Measurements from ENCODE around the gene ENKD1.
A peak's percentile ranks its signal among the peaks of the same experiment; 100 is the strongest.

ENKD1 gene

DNA sequence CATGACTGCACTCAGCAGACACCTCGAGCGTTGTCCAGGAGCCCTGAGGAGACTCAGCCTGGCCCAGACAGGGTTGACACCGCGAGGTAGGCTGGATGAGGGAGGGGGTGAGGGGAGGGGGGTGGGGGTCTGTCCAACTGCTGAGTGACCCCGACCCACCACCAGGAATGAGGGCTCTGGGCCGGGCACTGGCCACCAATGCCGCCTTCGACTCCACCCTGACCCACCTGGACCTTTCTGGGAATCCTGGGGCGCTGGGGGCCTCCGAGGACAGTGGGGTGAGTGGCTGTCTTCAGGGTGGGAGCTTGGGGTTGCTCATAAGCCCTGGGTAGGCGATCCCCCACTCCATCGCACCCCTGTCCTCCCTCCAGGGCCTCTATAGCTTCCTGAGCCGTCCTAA is 18.9 kb downstream of the ENKD1 start:
- H2AFZ ChIP-seq (ENCODE audit: low read length) = no peak overlapping the region
- WGBS, 2 donors (ENCODE audit: extremely low coverage in 2 of 2, insufficient read length in 2 of 2, insufficient replicate concordance in 1 of 2) = no CpG with 5 or more reads among the region's 13 CpGs
- H3K9ac ChIP-seq (ENCODE audit: low read depth, low read length, poor library complexity) = no peak overlapping the region
- DNase-seq (ENCODE audit: low spot score) = no peak
- H3K36me3 ChIP-seq (replicated peaks in 1 of 2; ENCODE audit: control insufficient read depth in 2 of 2, insufficient read depth in 2 of 2, low read length in 2 of 2) = no peaks in the 10 kb centered on the region
- H4K91ac ChIP-seq (ENCODE audit: low read depth, low read length, poor library complexity) = no peak overlapping the region
- no peaks in the 10 kb centered on the region for H3K9me3 ChIP-seq (replicated peaks in 1 of 2; ENCODE audit: control insufficient read depth in 2 of 2, insufficient read depth in 1 of 2, low read depth in 1 of 2, low read length in 2 of 2)
- peak overlapping the region; percentile 66 for H2BK5ac ChIP-seq (ENCODE audit: low read length)
- H3K4me3 ChIP-seq (ENCODE audit: low read length in 2 of 2) = no peak overlapping the region
- H3K18ac ChIP-seq (ENCODE audit: low read length) = peak overlapping the region; percentile 80
- H3K27ac ChIP-seq (replicated peaks; ENCODE audit: low read length) = no peak overlapping the region
- no peak overlapping the region for H2BK15ac ChIP-seq (ENCODE audit: low read length)
- H2BK120ac ChIP-seq (ENCODE audit: low read depth, low read length) = no peak overlapping the region
- peaks cover 2% of the 10 kb centered on the region for H3K79me1 ChIP-seq (ENCODE audit: low read depth, low read length)
- no peak overlapping the region for H2BK12ac ChIP-seq (ENCODE audit: low read length)
- peak overlapping the region; percentile 89 for H3K23ac ChIP-seq (ENCODE audit: low read depth, low read length, poor library complexity)
- no peak overlapping the region for H4K8ac ChIP-seq (ENCODE audit: low read depth, low read length)
- H3K4me1 ChIP-seq (ENCODE audit: control insufficient read depth in 2 of 2, insufficient read depth in 1 of 2, low read depth in 1 of 2, low read length in 2 of 2) = peaks cover 0 to 17% of the 10 kb centered on the region in 2 donors
- H3K27me3 ChIP-seq (ENCODE audit: control insufficient read depth in 3 of 3, insufficient read depth in 3 of 3, low read depth in 1 of 3, low read length in 3 of 3) = peaks cover 0 to 74% (median 61%) of the 10 kb centered on the region in 3 experiments
- no peak overlapping the region for H3K14ac ChIP-seq (ENCODE audit: low read length)
- H2AK5ac ChIP-seq (ENCODE audit: low read depth, low read length) = peak overlapping the region; percentile 30
- H3K4me2 ChIP-seq (ENCODE audit: insufficient read depth, low read length, poor library complexity, severe bottlenecking) = no peak overlapping the region
- no peak overlapping the region for H3K4ac ChIP-seq (ENCODE audit: low read length)

- Histone ChIP-seq H3K4ac (ENCODE audit: low read length) (no peak overlapping the region), H4K8ac (ENCODE audit: low read depth, low read length) (no peak overlapping the region), H3K9me3 (replicated peaks in 1 of 2; ENCODE audit: control insufficient read depth in 2 of 2, insufficient read depth in 1 of 2, low read depth in 1 of 2, low read length in 2 of 2) (no peaks in the 10 kb centered on the region), H2AFZ (ENCODE audit: low read length) (no peak overlapping the region), H3K23ac (ENCODE audit: low read depth, low read length, poor library complexity) (peak overlapping the region; percentile 89), H2BK12ac (ENCODE audit: low read length) (no peak overlapping the region), H2BK15ac (ENCODE audit: low read length) (peak overlapping the region; percentile 38), H4K91ac (ENCODE audit: low read depth, low read length, poor library complexity) (no peak overlapping the region), H2AK5ac (ENCODE audit: low read depth, low read length) (peak overlapping the region; percentile 25), H3K4me1 (ENCODE audit: control insufficient read depth in 2 of 2, insufficient read depth in 1 of 2, low read depth in 1 of 2, low read length in 2 of 2) (peaks cover 0 to 17% of the 10 kb centered on the region in 2 donors), H2BK120ac (ENCODE audit: low read depth, low read length) (no peak overlapping the region), H2BK5ac (ENCODE audit: low read length) (peak overlapping the region; percentile 5), H3K4me3 (ENCODE audit: low read length in 2 of 2) (no peak overlapping the region), H3K27ac (replicated peaks; ENCODE audit: low read length) (no peak overlapping the region), H3K18ac (ENCODE audit: low read length) (no peak overlapping the region), H3K79me1 (ENCODE audit: low read depth, low read length) (peaks cover 2% of the 10 kb centered on the region), H3K4me2 (ENCODE audit: insufficient read depth, low read length, poor library complexity, severe bottlenecking) (no peak overlapping the region), H3K36me3 (replicated peaks in 1 of 2; ENCODE audit: control insufficient read depth in 2 of 2, insufficient read depth in 2 of 2, low read length in 2 of 2) (no peaks in the 10 kb centered on the region), H3K9ac (ENCODE audit: low read depth, low read length, poor library complexity) (no peak overlapping the region), H3K14ac (ENCODE audit: low read length) (no peak overlapping the region), H3K27me3 (ENCODE audit: control insufficient read depth in 3 of 3, insufficient read depth in 3 of 3, low read depth in 1 of 3, low read length in 3 of 3) (peaks cover 0 to 70% (median 59%) of the 10 kb centered on the region in 3 experiments)
- no CpG with 5 or more reads among the region's 15 CpGs for WGBS, 2 donors (ENCODE audit: extremely low coverage in 2 of 2, insufficient read length in 2 of 2, insufficient replicate concordance in 1 of 2)
- no peak for DNase-seq (ENCODE audit: low spot score)
Measured at GRCh38 chr16:67647111-67647651, 19.4 kb downstream of the ENKD1 start.

- Histone ChIP-seq H3K27ac (replicated peaks; ENCODE audit: low read length) (no peak overlapping the region), H3K18ac (ENCODE audit: low read length) (peak overlapping the region; percentile 87), H3K23ac (ENCODE audit: low read depth, low read length, poor library complexity) (peak overlapping the region; percentile 73), H3K9me3 (replicated peaks in 1 of 2; ENCODE audit: control insufficient read depth in 2 of 2, insufficient read depth in 1 of 2, low read depth in 1 of 2, low read length in 2 of 2) (no peaks in the 10 kb centered on the region), H4K8ac (ENCODE audit: low read depth, low read length) (no peak overlapping the region), H3K4me1 (ENCODE audit: control insufficient read depth in 2 of 2, insufficient read depth in 1 of 2, low read depth in 1 of 2, low read length in 2 of 2) (peaks cover 0 to 17% of the 10 kb centered on the region in 2 donors), H3K4me2 (ENCODE audit: insufficient read depth, low read length, poor library complexity, severe bottlenecking) (peak overlapping the region; percentile 60), H3K27me3 (ENCODE audit: control insufficient read depth in 3 of 3, insufficient read depth in 3 of 3, low read depth in 1 of 3, low read length in 3 of 3) (peaks cover 0 to 54% (median 45%) of the 10 kb centered on the region in 3 experiments), H2AFZ (ENCODE audit: low read length) (peak overlapping the region; percentile 80), H2BK120ac (ENCODE audit: low read depth, low read length) (peak overlapping the region; percentile 47), H3K14ac (ENCODE audit: low read length) (no peak overlapping the region), H2AK5ac (ENCODE audit: low read depth, low read length) (peak overlapping the region; percentile 96), H2BK12ac (ENCODE audit: low read length) (no peak overlapping the region), H3K9ac (ENCODE audit: low read depth, low read length, poor library complexity) (no peak overlapping the region), H3K4ac (ENCODE audit: low read length) (peak overlapping the region; percentile 53), H3K36me3 (replicated peaks in 1 of 2; ENCODE audit: control insufficient read depth in 2 of 2, insufficient read depth in 2 of 2, low read length in 2 of 2) (no peaks in the 10 kb centered on the region), H2BK5ac (ENCODE audit: low read length) (no peak overlapping the region), H2BK15ac (ENCODE audit: low read length) (peak overlapping the region; percentile 75), H3K4me3 (ENCODE audit: low read length in 2 of 2) (no peak overlapping the region), H3K79me1 (ENCODE audit: low read depth, low read length) (peaks cover 2% of the 10 kb centered on the region), H4K91ac (ENCODE audit: low read depth, low read length, poor library complexity) (peak overlapping the region; percentile 72)
- DNase-seq (ENCODE audit: low spot score) = no peak
- no CpG with 5 or more reads among the region's 15 CpGs for WGBS, 2 donors (ENCODE audit: extremely low coverage in 2 of 2, insufficient read length in 2 of 2, insufficient replicate concordance in 1 of 2)
Measured at GRCh38 chr16:67645397-67646121, 21.0 kb downstream of the ENKD1 start.

- Histone ChIP-seq H3K27me3 (ENCODE audit: control insufficient read depth in 3 of 3, insufficient read depth in 3 of 3, low read depth in 1 of 3, low read length in 3 of 3) (peaks cover 0 to 40% (median 40%) of the 10 kb centered on the region in 3 experiments), H3K4me2 (ENCODE audit: insufficient read depth, low read length, poor library complexity, severe bottlenecking) (no peak overlapping the region), H4K8ac (ENCODE audit: low read depth, low read length) (peak overlapping the region; percentile 65), H3K9ac (ENCODE audit: low read depth, low read length, poor library complexity) (no peak overlapping the region), H3K79me1 (ENCODE audit: low read depth, low read length) (peaks cover 2% of the 10 kb centered on the region), H3K4me1 (ENCODE audit: control insufficient read depth in 2 of 2, insufficient read depth in 1 of 2, low read depth in 1 of 2, low read length in 2 of 2) (peaks cover 0 to 6% of the 10 kb centered on the region in 2 donors), H2AFZ (ENCODE audit: low read length) (peak overlapping the region; percentile 80), H3K4ac (ENCODE audit: low read length) (no peak overlapping the region), H4K91ac (ENCODE audit: low read depth, low read length, poor library complexity) (no peak overlapping the region), H3K18ac (ENCODE audit: low read length) (no peak overlapping the region), H3K14ac (ENCODE audit: low read length) (no peak overlapping the region), H2AK5ac (ENCODE audit: low read depth, low read length) (no peak overlapping the region), H2BK5ac (ENCODE audit: low read length) (no peak overlapping the region), H3K4me3 (ENCODE audit: low read length in 2 of 2) (no peak overlapping the region), H3K9me3 (replicated peaks in 1 of 2; ENCODE audit: control insufficient read depth in 2 of 2, insufficient read depth in 1 of 2, low read depth in 1 of 2, low read length in 2 of 2) (no peaks in the 10 kb centered on the region), H3K23ac (ENCODE audit: low read depth, low read length, poor library complexity) (no peak overlapping the region), H2BK15ac (ENCODE audit: low read length) (no peak overlapping the region), H2BK120ac (ENCODE audit: low read depth, low read length) (no peak overlapping the region), H3K27ac (replicated peaks; ENCODE audit: low read length) (no peak overlapping the region), H3K36me3 (replicated peaks in 1 of 2; ENCODE audit: control insufficient read depth in 2 of 2, insufficient read depth in 2 of 2, low read length in 2 of 2) (peaks cover 2 to 10% of the 10 kb centered on the region in 2 donors), H2BK12ac (ENCODE audit: low read length) (no peak overlapping the region)
- no peak for DNase-seq (ENCODE audit: low spot score)
- no CpG with 5 or more reads among the region's 9 CpGs for WGBS, 2 donors (ENCODE audit: extremely low coverage in 2 of 2, insufficient read length in 2 of 2, insufficient replicate concordance in 1 of 2)
Measured at GRCh38 chr16:67644038-67644437, 22.5 kb downstream of the ENKD1 start.

Data from neuronal stem cell (in vitro differentiated cells).